Tibial nerve (tissue), 4 donors: ENCODE measurements around the gene GPR87.

ENCODE experiments used
- CTCF ChIP-seq, 5 experiments: fragments of 200-600 bp in 3 of 5; fragments of 450-650 bp in 2 of 5; sonication (generic) in 3 of 5; IDR thresholded peaks; one replicate each; pipeline ENCODE4 v1.5.1; 2016 to 2019; ENCODE audit warnings: antibody characterized with exemption in 5 of 5, mild to moderate bottlenecking in 3 of 5, moderate library complexity in 2 of 5
- EP300 ChIP-seq, 2 donors: sonication (generic); formaldehyde crosslinking; IDR thresholded peaks; one replicate each; pipeline ENCODE4 v1.6.1; 2017; ENCODE audit warnings: antibody characterized with exemption in 2 of 2, mild to moderate bottlenecking in 1 of 2
- POLR2A ChIP-seq, 2 donors: fragments of 450-650 bp; IDR thresholded peaks; one replicate each; pipeline ENCODE4 v1.6.1; 2017; ENCODE audit warnings: antibody characterized with exemption in 2 of 2, mild to moderate bottlenecking in 2 of 2, moderate library complexity in 2 of 2

GRCh38 chr3:151278230-151278629 is 38.4 kb downstream of the GPR87 start, which contains the start of gene P2RY14:
- no peak for TF ChIP-seq CTCF (IDR thresholded peaks at IDR 0.05)
- TF ChIP-seq POLR2A (IDR thresholded peaks at IDR 0.05): no peak
- peak in 1 of 2 donors; percentile 54 for TF ChIP-seq EP300 (IDR thresholded peaks at IDR 0.05)
